ENCODE results near the gene IRF2BP2. TPM values are rescaled to one million over a fixed set of nuclear protein-coding genes. Genes with fewer than 3 reads are reported as not detected.

IRF2BP2 gene
- total and polyA plus RNA-seq, 2 of the 13 experiments (the other 11 are each of a cell fraction or from before 2014, with no cell fraction given): 140 to 147 TPM

- TF ChIP-seq ZNF720 (CRISPR knock-in tag; IDR thresholded peaks at IDR 0.05) (no peak), ELK4 (CRISPR knock-in tag; IDR thresholded peaks at IDR 0.05; ENCODE audit: borderline replicate concordance) (no peak), ZNF253 (CRISPR knock-in tag; IDR thresholded peaks at IDR 0.05; ENCODE audit: borderline replicate concordance) (no peak), ZNF747 (CRISPR knock-in tag; IDR thresholded peaks at IDR 0.05; ENCODE audit: borderline replicate concordance) (peak; percentile 43; the same call in 1 of the 2 replicates), ZKSCAN1 (IDR thresholded peaks at IDR 0.05; ENCODE audit: low read length) (no peak), ZNF20 (CRISPR knock-in tag; IDR thresholded peaks at IDR 0.05) (no peak), FOXA1 (IDR thresholded peaks at IDR 0.05) (no peak), FOXA1 (CRISPR knock-in tag; IDR thresholded peaks at IDR 0.05) (no peak; the same call in none of the 2 replicates), IRF1 (CRISPR knock-in tag; IDR thresholded peaks at IDR 0.05; ENCODE audit: low read depth) (no peak; the same call in 1 of the 2 replicates), TBX2 (CRISPR knock-in tag; IDR thresholded peaks at IDR 0.05; ENCODE audit: borderline replicate concordance) (no peak; the same call in 1 of the 2 replicates), RELA (CRISPR knock-in tag; IDR thresholded peaks at IDR 0.05) (peak; percentile 78; the same call in 1 of the 2 replicates), NFKBIZ (CRISPR knock-in tag; IDR thresholded peaks at IDR 0.05) (peak; percentile 15), BATF2 (CRISPR knock-in tag; IDR thresholded peaks at IDR 0.05) (peak; percentile 87), HNRNPK (IDR thresholded peaks at IDR 0.05; ENCODE audit: low read depth, low read length, poor library complexity, severe bottlenecking) (no peak), ELF4 (CRISPR knock-in tag; IDR thresholded peaks at IDR 0.05; ENCODE audit: borderline replicate concordance) (no peak), AKAP8 (CRISPR knock-in tag; IDR thresholded peaks at IDR 0.05) (no peak), ZNF24 (IDR thresholded peaks at IDR 0.05) (0 out of 2 replicates have a peak, but pooled peaks have one; percentile 29), HOMEZ (CRISPR knock-in tag; IDR thresholded peaks at IDR 0.05; ENCODE audit: low read depth) (no peak; the same call in 1 of the 2 replicates), KAT8 (CRISPR knock-in tag; IDR thresholded peaks at IDR 0.05) (no peak), ZNF331 (CRISPR knock-in tag; IDR thresholded peaks at IDR 0.05) (peak; percentile 44; the same call in 1 of the 2 replicates)
- TF ChIP-seq, protein P1, sequence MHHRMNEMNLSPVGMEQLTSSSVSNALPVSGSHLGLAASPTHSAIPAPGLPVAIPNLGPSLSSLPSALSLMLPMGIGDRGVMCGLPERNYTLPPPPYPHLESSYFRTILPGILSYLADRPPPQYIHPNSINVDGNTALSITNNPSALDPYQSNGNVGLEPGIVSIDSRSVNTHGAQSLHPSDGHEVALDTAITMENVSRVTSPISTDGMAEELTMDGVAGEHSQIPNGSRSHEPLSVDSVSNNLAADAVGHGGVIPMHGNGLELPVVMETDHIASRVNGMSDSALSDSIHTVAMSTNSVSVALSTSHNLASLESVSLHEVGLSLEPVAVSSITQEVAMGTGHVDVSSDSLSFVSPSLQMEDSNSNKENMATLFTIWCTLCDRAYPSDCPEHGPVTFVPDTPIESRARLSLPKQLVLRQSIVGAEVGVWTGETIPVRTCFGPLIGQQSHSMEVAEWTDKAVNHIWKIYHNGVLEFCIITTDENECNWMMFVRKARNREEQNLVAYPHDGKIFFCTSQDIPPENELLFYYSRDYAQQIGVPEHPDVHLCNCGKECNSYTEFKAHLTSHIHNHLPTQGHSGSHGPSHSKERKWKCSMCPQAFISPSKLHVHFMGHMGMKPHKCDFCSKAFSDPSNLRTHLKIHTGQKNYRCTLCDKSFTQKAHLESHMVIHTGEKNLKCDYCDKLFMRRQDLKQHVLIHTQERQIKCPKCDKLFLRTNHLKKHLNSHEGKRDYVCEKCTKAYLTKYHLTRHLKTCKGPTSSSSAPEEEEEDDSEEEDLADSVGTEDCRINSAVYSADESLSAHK (CRISPR knock-in tag; IDR thresholded peaks at IDR 0.05; ENCODE audit: borderline replicate concordance): no peak
- TF ChIP-seq, protein P2, sequence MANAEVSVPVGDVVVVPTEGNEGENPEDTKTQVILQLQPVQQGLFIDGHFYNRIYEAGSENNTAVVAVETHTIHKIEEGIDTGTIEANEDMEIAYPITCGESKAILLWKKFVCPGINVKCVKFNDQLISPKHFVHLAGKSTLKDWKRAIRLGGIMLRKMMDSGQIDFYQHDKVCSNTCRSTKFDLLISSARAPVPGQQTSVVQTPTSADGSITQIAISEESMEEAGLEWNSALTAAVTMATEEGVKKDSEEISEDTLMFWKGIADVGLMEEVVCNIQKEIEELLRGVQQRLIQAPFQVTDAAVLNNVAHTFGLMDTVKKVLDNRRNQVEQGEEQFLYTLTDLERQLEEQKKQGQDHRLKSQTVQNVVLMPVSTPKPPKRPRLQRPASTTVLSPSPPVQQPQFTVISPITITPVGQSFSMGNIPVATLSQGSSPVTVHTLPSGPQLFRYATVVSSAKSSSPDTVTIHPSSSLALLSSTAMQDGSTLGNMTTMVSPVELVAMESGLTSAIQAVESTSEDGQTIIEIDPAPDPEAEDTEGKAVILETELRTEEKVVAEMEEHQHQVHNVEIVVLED (CRISPR knock-in tag; IDR thresholded peaks at IDR 0.05; ENCODE audit: borderline replicate concordance): peak; percentile 71
Measured at GRCh38 chr1:234610666-234611224, 767 bp upstream of the IRF2BP2 start (continued).

Data from HepG2 (cell line).